ACC112 (cell line): ENCODE data around the gene GUCY2C.
"Not testable (repeated sequence)": the region's sequence is repeated elsewhere in the genome, so short reads cannot be mapped to it uniquely, and the experiment has no call there.

Source experiments
- H2AFZ ChIP-seq: fragments of 200-600 bp; sonication (generic); one replicate; pipeline ENCODE4 v1.6.0; 2017; ENCODE audit warnings: antibody characterized with exemption, low read length; ENCODE audit not compliant: unreplicated experiment
- H3K27ac ChIP-seq: fragments of 200-600 bp; sonication (generic); 2 replicates; pipeline ENCODE4 v1.5.1; 2014; ENCODE audit warnings: low read depth, mild to moderate bottlenecking, antibody characterized with exemption, low read length, moderate library complexity
- H3K27me3 ChIP-seq: fragments of 200-600 bp; sonication (generic); 2 replicates; pipeline ENCODE4 v1.6.1; 2014; ENCODE audit warnings: mild to moderate bottlenecking, antibody characterized with exemption, low read length, moderate library complexity, mixed read lengths; ENCODE audit not compliant: insufficient read depth
- H3K36me3 ChIP-seq: fragments of 200-600 bp; sonication (generic); 2 replicates; pipeline ENCODE4 v1.6.1; 2016; ENCODE audit warnings: mild to moderate bottlenecking, antibody characterized with exemption, low read length, moderate library complexity, mixed read lengths; ENCODE audit not compliant: insufficient read depth
- H3K4me1 ChIP-seq: fragments of 200-600 bp; sonication (generic); one replicate; pipeline ENCODE4 v1.6.1; 2016; ENCODE audit warnings: low read length, mixed read lengths; ENCODE audit not compliant: insufficient read depth, unreplicated experiment, control insufficient read depth
- H3K4me3 ChIP-seq: fragments of 200-600 bp; sonication (generic); 2 replicates; pipeline ENCODE4 v1.5.1; 2014; ENCODE audit warnings: mild to moderate bottlenecking, low read depth, low read length
- H3K79me2 ChIP-seq: fragments of 200-600 bp; sonication (generic); one replicate; pipeline ENCODE4 v1.6.0; 2016; ENCODE audit warnings: low read length; ENCODE audit not compliant: control insufficient read depth, unreplicated experiment, insufficient read depth

Gene GUCY2C

GRCh38 chr12:14682231-14682630, 14.2 kb downstream of the GUCY2C start:
- not testable (repeated sequence) for H3K36me3 ChIP-seq, H3K4me3 ChIP-seq, H3K79me2 ChIP-seq, H3K27ac ChIP-seq, H2AFZ ChIP-seq, H3K4me1 ChIP-seq
- peaks cover 27% of the 10 kb centered on the region for H3K27me3 ChIP-seq

GRCh38 chr12:14681625-14682024, 14.8 kb downstream of the GUCY2C start:
- no peak overlapping the region for H2AFZ ChIP-seq

DNA sequence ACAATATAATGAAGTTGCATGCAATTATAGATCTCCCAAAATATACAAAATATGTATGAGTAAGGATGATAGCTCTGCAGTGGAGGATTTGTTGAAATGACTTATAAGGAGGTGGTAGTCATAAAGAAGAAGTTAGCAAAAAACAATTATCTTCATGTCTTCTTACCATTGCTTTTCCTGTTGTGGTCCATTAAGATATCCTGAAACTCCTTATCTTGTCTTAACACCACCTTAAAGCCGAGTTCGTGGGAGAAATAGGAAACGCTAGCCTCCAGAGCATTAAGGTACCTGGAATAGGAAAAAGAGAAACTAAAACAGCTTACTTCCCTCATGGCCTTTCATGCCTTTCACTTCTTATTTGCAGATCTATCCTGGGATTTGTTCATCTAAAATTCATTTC, 15.2 kb downstream of the GUCY2C start:
- no peak overlapping the region for H2AFZ ChIP-seq
- no peaks in the 10 kb centered on the region for H3K36me3 ChIP-seq
- H3K27ac ChIP-seq: no peak overlapping the region
- H3K27me3 ChIP-seq: peaks cover 27% of the 10 kb centered on the region
- H3K4me1 ChIP-seq: no peaks in the 10 kb centered on the region
- no peaks in the 10 kb centered on the region for H3K79me2 ChIP-seq
- H3K4me3 ChIP-seq: no peak overlapping the region

More at GRCh38 chr12:14681625-14682024, 14.8 kb downstream of the GUCY2C start:
- no peak overlapping the region for H3K4me3 ChIP-seq
- H3K27ac ChIP-seq: no peak overlapping the region
- H3K36me3 ChIP-seq: no peaks in the 10 kb centered on the region
- H3K79me2 ChIP-seq: no peaks in the 10 kb centered on the region
- peaks cover 27% of the 10 kb centered on the region for H3K27me3 ChIP-seq
- no peaks in the 10 kb centered on the region for H3K4me1 ChIP-seq

DNA sequence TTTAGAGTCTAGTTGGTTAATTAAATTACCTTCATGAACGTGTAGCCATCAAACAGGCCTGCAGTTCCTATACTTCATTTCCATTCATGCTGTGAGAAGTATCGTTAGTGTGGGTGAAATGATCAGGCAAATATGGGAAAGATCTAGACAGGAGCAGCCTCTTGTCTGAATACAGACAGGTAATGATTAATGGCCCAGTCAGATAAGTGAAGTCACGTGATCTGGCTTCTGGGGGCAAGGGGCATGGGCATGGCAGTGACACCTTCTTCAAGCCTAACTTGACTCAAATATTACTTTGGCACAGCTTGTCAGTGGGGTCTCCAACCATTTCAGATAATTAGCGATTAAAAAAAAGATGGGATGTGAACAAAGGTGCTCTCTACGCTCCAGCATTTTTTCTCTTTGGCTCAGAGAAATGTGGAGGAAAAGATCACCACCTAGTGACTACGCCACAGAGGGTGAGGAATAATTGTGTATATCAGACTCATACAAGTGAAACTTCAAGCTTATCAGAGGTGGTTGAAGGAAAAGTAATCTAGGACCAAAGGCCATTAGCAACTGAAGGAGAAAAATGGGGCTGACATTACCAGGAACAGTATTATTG, 17.8 kb downstream of the GUCY2C start:
- Histone ChIP-seq H3K27ac (no peak overlapping the region), H2AFZ (no peak overlapping the region), H3K4me1 (no peaks in the 10 kb centered on the region), H3K36me3 (no peaks in the 10 kb centered on the region), H3K27me3 (peaks cover 23% of the 10 kb centered on the region), H3K79me2 (no peaks in the 10 kb centered on the region), H3K4me3 (no peak overlapping the region)

- Histone ChIP-seq H3K4me1 (no peaks in the 10 kb centered on the region), H3K27me3 (peaks cover 2% of the 10 kb centered on the region; the same call in 1 of the 2 replicates), H3K36me3 (no peaks in the 10 kb centered on the region), H3K4me3 (no peak overlapping the region), H3K27ac (no peak overlapping the region), H3K79me2 (no peaks in the 10 kb centered on the region), H2AFZ (no peak overlapping the region)
Measured at GRCh38 chr12:14668591-14668990, 27.8 kb downstream of the GUCY2C start.

- Histone ChIP-seq H3K4me3 (no peak overlapping the region), H3K27ac (no peak overlapping the region), H2AFZ (no peak overlapping the region)
Measured at GRCh38 chr12:14665354-14666348, 30.7 kb downstream of the GUCY2C start.

DNA sequence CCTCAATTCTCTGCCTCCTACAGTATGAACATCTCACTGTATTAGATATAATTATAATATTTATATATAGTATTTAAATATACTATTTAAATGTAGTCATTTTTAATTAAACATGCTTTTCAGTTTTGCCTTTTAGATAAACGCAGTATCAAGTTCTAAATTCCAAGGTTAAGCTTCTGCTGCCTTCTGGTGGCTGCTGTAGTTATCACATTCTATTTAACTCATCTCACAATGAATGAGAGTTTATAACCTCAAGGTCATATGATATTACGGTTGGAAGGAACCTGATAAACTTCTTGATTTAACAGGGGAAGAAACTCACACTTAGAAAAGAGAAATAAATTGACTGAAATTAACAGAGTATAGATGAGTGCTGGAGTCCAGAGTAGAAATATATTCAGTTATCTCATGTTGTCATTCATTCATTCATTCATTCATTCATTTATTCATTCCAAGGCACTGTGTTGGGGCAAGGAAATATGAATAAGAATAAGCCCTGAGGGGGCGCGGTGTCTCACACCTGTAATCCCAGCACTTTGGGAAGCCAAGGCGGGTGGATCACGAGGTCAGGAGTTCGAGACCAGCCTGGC, 31.9 kb downstream of the GUCY2C start:
- H3K4me1 ChIP-seq: no peaks in the 10 kb centered on the region
- no peak overlapping the region for H3K4me3 ChIP-seq
- no peaks in the 10 kb centered on the region for H3K27me3 ChIP-seq
- H3K79me2 ChIP-seq: no peaks in the 10 kb centered on the region
- no peaks in the 10 kb centered on the region for H3K36me3 ChIP-seq
- no peak overlapping the region for H2AFZ ChIP-seq
- H3K27ac ChIP-seq: no peak overlapping the region

More at GRCh38 chr12:14665354-14666348, 30.7 kb downstream of the GUCY2C start:
- Histone ChIP-seq H3K27me3 (no peaks in the 10 kb centered on the region), H3K36me3 (no peaks in the 10 kb centered on the region), H3K4me1 (no peaks in the 10 kb centered on the region), H3K79me2 (no peaks in the 10 kb centered on the region)

- Histone ChIP-seq H3K36me3 (no peaks in the 10 kb centered on the region), H3K27ac (no peak overlapping the region), H3K27me3 (no peaks in the 10 kb centered on the region), H3K4me1 (no peaks in the 10 kb centered on the region), H3K4me3 (no peak overlapping the region), H3K79me2 (no peaks in the 10 kb centered on the region), H2AFZ (no peak overlapping the region)
Measured at GRCh38 chr12:14663002-14663401, 33.4 kb downstream of the GUCY2C start.

DNA sequence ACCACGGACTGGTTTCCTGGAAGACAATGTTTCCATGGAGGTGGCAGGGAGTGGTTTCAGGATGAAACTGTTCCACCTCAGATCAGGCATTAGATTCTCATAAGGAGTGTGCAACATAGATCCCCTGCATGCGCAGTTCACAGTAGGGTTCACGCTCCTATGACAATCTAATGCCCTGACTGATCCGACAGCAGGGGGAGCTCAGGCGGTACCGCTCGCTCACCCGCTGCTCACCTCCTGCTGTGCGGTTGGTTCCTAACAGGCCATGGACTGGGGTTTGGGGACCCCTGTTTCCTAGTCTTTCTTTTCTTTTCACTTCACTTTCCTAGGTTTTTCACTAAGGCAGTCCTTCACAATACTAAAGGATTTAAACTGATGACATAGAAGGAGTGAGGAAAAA, 39.6 kb downstream of the GUCY2C start:
- no peaks in the 10 kb centered on the region for H3K79me2 ChIP-seq
- no peaks in the 10 kb centered on the region for H3K36me3 ChIP-seq
- H2AFZ ChIP-seq: no peak overlapping the region
- no peak overlapping the region for H3K27ac ChIP-seq
- no peak overlapping the region for H3K4me3 ChIP-seq
- no peaks in the 10 kb centered on the region for H3K4me1 ChIP-seq
- no peaks in the 10 kb centered on the region for H3K27me3 ChIP-seq

GRCh38 chr12:14655284-14655683, 41.1 kb downstream of the GUCY2C start:
- Histone ChIP-seq H3K36me3 (no peaks in the 10 kb centered on the region), H3K79me2 (no peaks in the 10 kb centered on the region), H3K27me3 (no peaks in the 10 kb centered on the region), H3K4me1 (no peaks in the 10 kb centered on the region), H2AFZ (no peak overlapping the region), H3K4me3 (no peak overlapping the region), H3K27ac (no peak overlapping the region)
